ENCODE data around the gene APOBEC2. TPM values are rescaled to one million over a fixed set of nuclear protein-coding genes. Genes with fewer than 3 reads are reported as not detected.

Gene APOBEC2
- total and polyA plus RNA-seq, 2 donors (not counting 1 experiment from before 2014, with no cell fraction given) = not detected

DNA sequence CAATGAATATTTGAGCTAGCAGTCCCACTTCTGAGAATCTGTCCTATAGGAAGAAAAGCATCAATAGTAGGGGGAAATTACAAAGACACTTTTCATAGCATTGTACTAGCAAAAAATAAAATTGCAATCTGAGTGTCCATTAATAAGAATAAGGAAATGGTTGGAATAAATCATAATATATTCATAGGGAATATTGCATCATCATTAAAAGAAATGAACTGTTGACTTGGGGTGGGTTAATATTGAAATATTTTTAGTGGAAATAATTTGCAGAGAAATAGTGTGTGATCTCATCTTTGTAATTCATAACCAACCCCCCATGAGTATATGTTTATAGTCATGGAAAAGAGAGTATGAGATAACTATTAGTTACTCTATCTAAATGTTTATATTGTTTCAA, 32.2 kb downstream of the APOBEC2 start:
- peaks cover 7% of the 10 kb centered on the region in 2 donors for H3K4me1 ChIP-seq (ENCODE audit: control insufficient read depth in 2 of 2, insufficient read depth in 2 of 2, low read length in 2 of 2)
- no peak for ATAC-seq (ENCODE audit: low read depth)
- CTCF ChIA-PET = no interaction called here
- Mint-ChIP-seq H3K4me3 (no peak overlapping the region), H3K9me3 (ENCODE audit: insufficient read depth) (no peaks in the 10 kb centered on the region), H3K27me3 (no peaks in the 10 kb centered on the region), H3K4me1 (peaks cover 21% of the 10 kb centered on the region), H3K27ac (no peak overlapping the region)
- peaks cover 41% of the 10 kb centered on the region for H3K79me2 ChIP-seq (ENCODE audit: control insufficient read depth, insufficient read depth, low read length)
- H3K9me3 ChIP-seq (ENCODE audit: control extremely low read depth in 1 of 3, control insufficient read depth in 2 of 3, insufficient read depth in 1 of 3, low read length in 2 of 3) = no peaks in the 10 kb centered on the region
- POLR2A ChIA-PET = no interaction called here
- no peaks in the 10 kb centered on the region for H3K27me3 ChIP-seq (replicated peaks in 1 of 4; ENCODE audit: control extremely low read depth in 1 of 4, control insufficient read depth in 3 of 4, insufficient read depth in 4 of 4, low read length in 3 of 4)
- no peak for TF ChIP-seq EZH2 (IDR thresholded peaks at IDR 0.05; ENCODE audit: borderline replicate concordance, insufficient read depth, low read depth, low read length, poor library complexity, severe bottlenecking)
- no peak for TF ChIP-seq CTCF (IDR thresholded peaks at IDR 0.05)
- peaks cover 12 to 74% of the 10 kb centered on the region in 2 experiments for H3K36me3 ChIP-seq (replicated peaks in 1 of 2; ENCODE audit: control extremely low read depth in 1 of 2, control insufficient read depth in 1 of 2, extremely low read depth in 1 of 2, insufficient read depth in 2 of 2, low read length in 1 of 2)
- H3K27ac ChIP-seq (ENCODE audit: low read length in 2 of 2) = no peak overlapping the region
- peaks cover 18% of the 10 kb centered on the region for H4K20me1 ChIP-seq (ENCODE audit: control insufficient read depth, insufficient read depth, low read length, poor library complexity, severe bottlenecking)
- intact Hi-C loops (cut with micrococcal nuclease) = no loop called here
- no peak overlapping the region for H3K9ac ChIP-seq (ENCODE audit: low read length)
- DNase-seq = no peak
- no peak overlapping the region for H3K4me3 ChIP-seq (ENCODE audit: control extremely low read depth in 1 of 5, extremely low read depth in 1 of 5, insufficient read depth in 1 of 5, low read depth in 2 of 5, low read length in 4 of 5)
- H2AFZ ChIP-seq (ENCODE audit: insufficient read depth, low read depth, low read length, poor library complexity, severe bottlenecking) = no peak overlapping the region
- H3K4me2 ChIP-seq (replicated peaks; ENCODE audit: low read depth, low read length, poor library complexity, severe bottlenecking) = no peak overlapping the region

DNA sequence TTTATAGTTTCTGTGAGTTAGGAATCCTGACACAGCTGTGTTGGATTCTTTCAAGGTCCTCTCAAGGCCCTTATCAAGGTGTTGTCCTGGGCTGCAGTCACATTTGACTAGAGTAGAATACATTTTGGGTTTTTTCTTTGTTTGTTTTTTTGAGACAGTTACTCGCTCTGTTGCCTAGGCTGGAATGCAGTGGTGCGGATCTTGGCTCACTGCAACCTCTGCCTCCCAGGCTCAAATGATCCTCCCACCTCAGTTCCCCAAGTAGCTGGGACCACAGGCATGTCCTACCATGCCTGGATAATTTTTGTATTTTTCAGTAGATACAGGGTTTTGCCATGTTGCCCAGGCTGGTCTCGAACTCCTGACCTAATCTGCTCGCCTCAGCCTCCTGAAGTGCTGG, 35.4 kb downstream of the APOBEC2 start:
- intact Hi-C loops (cut with micrococcal nuclease) = no loop called here

More for the DNA sequence above, 35.4 kb downstream of the APOBEC2 start:
- no peaks in the 10 kb centered on the region for H3K27me3 Mint-ChIP-seq
- Histone ChIP-seq H3K9me3 (ENCODE audit: control extremely low read depth in 1 of 3, control insufficient read depth in 2 of 3, insufficient read depth in 1 of 3, low read length in 2 of 3) (no peaks in the 10 kb centered on the region), H3K79me2 (ENCODE audit: control insufficient read depth, insufficient read depth, low read length) (peaks cover 15% of the 10 kb centered on the region), H4K20me1 (ENCODE audit: control insufficient read depth, insufficient read depth, low read length, poor library complexity, severe bottlenecking) (peaks cover 18% of the 10 kb centered on the region), H3K27ac (ENCODE audit: low read length in 2 of 2) (no peak overlapping the region), H3K36me3 (replicated peaks in 1 of 2; ENCODE audit: control extremely low read depth in 1 of 2, control insufficient read depth in 1 of 2, extremely low read depth in 1 of 2, insufficient read depth in 2 of 2, low read length in 1 of 2) (peaks cover 12 to 83% of the 10 kb centered on the region in 2 experiments), H3K27me3 (replicated peaks in 1 of 4; ENCODE audit: control extremely low read depth in 1 of 4, control insufficient read depth in 3 of 4, insufficient read depth in 4 of 4, low read length in 3 of 4) (no peaks in the 10 kb centered on the region), H2AFZ (ENCODE audit: insufficient read depth, low read depth, low read length, poor library complexity, severe bottlenecking) (no peak overlapping the region), H3K4me2 (replicated peaks; ENCODE audit: low read depth, low read length, poor library complexity, severe bottlenecking) (no peak overlapping the region), H3K4me3 (ENCODE audit: control extremely low read depth in 1 of 5, extremely low read depth in 1 of 5, insufficient read depth in 1 of 5, low read depth in 2 of 5, low read length in 4 of 5) (no peak overlapping the region), H3K4me1 (ENCODE audit: control insufficient read depth in 2 of 2, insufficient read depth in 2 of 2, low read length in 2 of 2) (no peaks in the 10 kb centered on the region), H3K9ac (ENCODE audit: low read length) (no peak overlapping the region)
- WGBS (ENCODE audit: insufficient coverage) = no CpG with 5 or more reads among the region's 4 CpGs
- ATAC-seq (ENCODE audit: low read depth) (no peak), DNase-seq (no peak)
- no peak overlapping the region for H3K4me3 Mint-ChIP-seq
- CTCF ChIA-PET = interaction anchor here (0.7 kb wide), 1 partner anchor 34 kb away, joined by 3 read pairs; no protein-coding TSS in a partner anchor
- no peaks in the 10 kb centered on the region for H3K9me3 Mint-ChIP-seq (ENCODE audit: insufficient read depth)
- POLR2A ChIA-PET = no interaction called here
- H3K27ac Mint-ChIP-seq = no peak overlapping the region
- TF ChIP-seq EZH2 (IDR thresholded peaks at IDR 0.05; ENCODE audit: borderline replicate concordance, insufficient read depth, low read depth, low read length, poor library complexity, severe bottlenecking) (no peak), CTCF (IDR thresholded peaks at IDR 0.05) (no peak)
- peaks cover 4% of the 10 kb centered on the region for H3K4me1 Mint-ChIP-seq
